NCI-H69 (cell line): ENCODE measurements around the gene ARHGEF1.
"Not testable (repeated sequence)": the region's sequence is repeated elsewhere in the genome, so short reads cannot be mapped to it uniquely, and the experiment has no call there.

Source experiments
- DNase-seq: peaks from one replicate; lab custom pipeline; 2025; lab: John Stamatoyannopoulos, UW

The ARHGEF1 gene

DNA sequence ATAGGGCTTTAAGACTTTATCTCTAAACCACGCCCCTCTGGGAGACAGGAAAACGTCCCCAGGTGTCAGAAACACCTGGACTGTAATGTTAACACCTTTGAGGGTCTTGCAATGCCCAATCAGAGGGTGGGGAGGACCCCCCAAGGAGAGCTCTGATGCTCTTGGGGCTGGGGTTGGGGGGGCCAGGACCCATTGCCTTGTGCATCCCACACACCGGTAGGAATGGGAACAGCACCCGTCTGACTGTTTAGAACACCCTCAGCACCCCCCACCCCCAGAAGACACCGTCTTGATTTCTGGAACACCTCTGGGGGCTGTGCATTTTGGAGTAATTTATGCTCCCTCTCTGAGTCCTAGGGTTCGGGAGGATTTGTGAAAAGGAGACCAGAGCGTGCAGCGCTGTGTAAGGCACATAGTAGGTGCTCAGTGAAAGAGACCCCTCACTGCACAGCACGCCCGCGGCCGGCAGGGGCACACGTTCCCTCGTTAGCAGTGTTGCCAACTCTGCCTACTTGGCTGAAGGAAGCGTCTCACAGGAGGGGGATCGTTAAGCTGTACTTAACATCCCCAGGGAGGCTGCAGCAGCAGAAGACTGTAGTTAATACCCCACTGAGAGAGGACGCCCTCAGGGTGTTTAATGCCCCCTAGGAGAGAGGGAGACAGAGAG, 48.1 kb downstream of the ARHGEF1 start:
- peak; percentile 96 for DNase-seq

DNA sequence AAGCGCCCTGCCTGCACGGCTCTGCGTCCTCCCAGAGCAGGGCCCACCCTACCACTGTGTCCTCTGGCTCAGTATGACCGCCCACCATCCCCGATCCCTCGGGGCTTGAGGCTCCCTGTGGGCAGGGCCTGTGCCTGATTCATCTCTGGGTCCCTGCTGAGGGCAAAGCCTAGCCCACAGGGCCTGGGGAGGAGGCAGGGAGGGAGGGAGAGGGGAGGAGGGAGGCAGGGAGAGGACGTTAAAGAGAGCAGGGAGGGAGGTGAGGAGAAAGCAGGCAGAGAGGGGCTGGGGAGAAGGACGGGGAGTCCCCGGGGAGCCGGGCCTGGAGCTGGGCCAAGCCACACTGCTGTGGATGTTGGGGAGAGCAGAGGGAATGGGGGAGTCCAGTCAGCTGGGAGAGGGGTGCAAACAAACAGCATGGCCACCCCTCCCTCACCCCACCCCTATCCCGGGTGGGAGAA, 49.3 kb downstream of the ARHGEF1 start:
- peak; percentile 81 for DNase-seq

DNA sequence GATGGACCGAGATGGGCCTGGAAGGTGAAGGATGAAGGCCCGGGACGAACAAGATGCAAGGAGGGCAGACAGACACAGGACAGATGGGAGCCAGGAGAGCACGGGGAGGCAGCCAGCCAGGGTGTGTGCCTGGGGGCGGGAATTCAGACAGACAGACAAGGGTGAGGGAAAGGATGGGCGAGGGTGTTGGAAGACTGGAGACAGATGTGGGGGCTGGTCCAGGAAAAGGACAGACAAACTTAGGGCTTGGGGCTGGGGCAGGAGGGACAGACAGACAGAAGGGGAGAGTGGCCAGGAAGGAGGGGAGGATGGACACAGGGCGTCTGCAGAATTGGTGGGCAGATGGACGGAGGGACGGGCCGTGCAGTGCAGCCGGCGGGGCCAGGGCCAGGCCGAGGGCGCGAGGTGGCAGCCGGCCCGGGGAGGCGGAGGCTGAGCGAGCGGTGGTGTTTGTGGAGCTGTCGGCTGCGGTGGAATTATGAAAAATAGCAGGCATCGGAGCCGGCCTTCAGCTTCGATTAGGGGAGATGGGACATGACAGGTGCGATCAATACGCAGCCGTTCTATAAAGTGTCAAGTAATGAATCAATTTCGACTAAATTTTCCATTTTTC, 49.8 kb downstream of the ARHGEF1 start:
- DNase-seq = peak; percentile 82

DNA sequence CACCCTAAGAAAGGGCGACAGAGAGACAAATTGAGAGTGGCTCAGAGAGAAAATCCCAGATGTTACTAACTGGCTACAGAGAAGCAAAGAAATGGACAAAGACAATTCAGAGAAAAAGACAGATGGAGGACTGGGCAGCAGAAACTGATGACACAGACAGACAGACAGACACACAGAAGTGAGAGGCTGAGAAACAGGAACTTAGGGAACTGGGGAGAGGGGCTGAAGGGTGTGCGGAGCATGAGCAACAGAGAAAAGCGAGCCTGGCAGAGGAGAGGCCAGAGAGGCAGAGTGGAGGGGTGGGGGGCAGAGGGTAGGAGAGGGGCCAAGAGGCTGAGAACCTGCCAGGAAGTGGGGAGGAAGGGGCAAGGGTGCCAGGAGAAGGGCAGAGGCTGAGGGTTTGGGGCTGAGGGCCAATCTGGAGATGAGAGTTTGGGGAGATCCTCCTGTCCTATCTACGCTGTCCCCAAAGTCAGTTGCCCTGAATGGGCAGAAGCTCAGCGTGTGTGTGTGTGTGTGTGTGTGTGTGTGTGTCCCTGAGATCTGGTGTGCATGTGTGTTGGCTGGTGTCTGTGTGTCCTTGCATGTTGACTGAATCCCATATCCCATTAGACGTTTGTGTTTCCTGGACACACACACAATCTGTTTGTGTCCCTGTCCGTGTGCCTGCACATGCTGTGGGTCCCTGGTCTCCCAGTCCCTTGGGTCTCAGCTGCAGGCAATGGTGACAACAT, 50.9 kb downstream of the ARHGEF1 start:
- peak; percentile 25 for DNase-seq

DNA sequence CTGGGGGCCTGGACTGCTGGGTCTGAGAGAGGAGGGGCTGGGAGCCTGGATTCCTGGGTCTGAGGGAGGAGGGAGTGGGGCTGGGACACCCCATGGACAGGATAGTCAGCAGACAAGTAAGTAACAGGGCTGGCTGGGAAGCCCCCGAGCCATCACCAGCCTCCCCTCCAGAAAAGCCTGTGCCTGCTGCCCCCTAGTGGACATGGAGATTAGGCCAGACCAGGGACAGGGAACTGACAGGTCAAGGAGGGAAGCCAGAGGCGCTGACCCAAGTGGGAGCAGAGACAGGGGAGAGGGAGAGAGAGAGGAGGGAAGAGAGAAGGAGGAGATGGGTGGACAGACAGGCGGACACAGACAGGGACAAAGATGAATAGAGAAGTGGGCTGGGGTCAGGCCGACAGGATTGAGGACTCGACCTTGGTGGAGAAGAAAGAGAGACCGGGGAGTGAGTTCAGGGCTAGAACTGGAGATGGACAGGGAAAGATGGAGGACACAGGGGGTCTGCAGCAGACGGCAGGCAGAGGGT, 51.9 kb downstream of the ARHGEF1 start:
- peak; percentile 80 for DNase-seq

DNA sequence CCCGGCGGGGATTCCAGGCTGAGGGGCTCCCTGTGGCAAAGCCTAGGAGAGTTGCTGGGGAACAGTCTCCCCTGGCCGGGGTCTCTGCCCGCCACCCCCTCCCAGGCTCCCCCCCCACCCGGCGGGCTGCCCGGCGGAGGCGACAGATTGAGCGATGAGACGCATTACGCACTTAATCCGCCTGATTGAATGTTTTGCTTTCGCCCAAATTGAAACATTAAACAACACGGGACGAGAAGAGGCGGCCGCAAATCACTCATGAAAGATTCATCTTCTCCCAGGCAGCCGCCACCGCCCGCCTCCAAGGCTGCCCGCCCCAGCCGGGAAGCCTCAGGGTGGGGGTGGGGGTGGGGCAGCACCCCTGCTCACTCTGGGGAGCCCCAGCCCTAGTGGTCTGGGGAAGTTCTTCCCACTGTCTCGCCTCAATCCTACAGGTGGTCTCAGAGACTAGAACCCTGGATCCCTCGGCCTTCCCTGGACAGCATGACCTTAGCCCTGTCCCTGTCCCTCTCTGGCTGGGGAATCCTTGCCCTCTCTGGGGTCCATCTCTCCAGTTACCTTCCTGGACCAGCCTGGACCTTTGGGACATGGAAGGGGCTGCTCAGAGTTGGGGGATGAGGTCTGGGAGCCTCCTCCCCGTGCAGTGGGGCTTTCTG, 52.9 kb downstream of the ARHGEF1 start:
- DNase-seq = peak; percentile 45

DNA sequence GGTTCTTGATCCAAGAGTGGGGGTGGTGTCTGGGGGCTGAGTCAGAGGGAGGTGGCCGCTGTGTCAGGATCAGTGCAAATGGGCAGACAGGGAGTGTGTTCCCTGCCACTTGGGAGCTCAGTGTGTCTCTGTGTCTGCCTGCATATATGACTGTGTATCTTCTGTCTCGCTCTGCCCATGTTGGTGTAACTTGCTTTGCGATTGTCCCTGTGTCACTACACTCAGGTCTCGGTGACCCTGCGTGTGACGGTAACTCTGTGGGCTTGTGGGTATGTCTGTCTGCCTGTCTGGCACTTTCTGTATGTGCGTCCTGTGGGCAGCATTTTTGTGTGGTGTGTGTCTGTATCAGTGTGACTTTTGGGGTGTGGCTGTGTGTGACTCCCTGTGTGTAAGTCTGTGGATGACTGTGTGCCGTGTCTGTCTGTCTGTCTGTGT, 53.4 kb downstream of the ARHGEF1 start:
- DNase-seq = no peak

DNA sequence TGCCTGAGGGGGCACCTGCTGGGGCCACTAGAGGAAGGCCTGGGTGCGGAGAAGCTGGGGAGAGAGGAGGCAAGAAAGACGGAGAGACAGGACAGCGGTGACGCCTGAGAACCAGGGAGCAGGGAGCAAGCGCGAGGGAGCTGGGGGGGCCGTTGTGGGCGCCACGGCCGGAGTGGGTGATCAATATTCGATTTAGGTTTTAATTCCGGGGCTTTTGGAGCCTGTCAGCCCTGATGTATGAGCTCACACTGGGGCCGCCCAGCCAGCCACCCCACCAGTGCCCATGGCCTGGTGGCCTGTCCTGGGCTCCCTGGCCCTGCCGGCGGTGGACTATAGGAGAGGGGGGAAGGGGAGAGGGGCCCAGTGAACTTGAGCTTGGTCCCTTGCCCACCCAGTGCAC, 54.0 kb downstream of the ARHGEF1 start:
- DNase-seq = no peak

DNA sequence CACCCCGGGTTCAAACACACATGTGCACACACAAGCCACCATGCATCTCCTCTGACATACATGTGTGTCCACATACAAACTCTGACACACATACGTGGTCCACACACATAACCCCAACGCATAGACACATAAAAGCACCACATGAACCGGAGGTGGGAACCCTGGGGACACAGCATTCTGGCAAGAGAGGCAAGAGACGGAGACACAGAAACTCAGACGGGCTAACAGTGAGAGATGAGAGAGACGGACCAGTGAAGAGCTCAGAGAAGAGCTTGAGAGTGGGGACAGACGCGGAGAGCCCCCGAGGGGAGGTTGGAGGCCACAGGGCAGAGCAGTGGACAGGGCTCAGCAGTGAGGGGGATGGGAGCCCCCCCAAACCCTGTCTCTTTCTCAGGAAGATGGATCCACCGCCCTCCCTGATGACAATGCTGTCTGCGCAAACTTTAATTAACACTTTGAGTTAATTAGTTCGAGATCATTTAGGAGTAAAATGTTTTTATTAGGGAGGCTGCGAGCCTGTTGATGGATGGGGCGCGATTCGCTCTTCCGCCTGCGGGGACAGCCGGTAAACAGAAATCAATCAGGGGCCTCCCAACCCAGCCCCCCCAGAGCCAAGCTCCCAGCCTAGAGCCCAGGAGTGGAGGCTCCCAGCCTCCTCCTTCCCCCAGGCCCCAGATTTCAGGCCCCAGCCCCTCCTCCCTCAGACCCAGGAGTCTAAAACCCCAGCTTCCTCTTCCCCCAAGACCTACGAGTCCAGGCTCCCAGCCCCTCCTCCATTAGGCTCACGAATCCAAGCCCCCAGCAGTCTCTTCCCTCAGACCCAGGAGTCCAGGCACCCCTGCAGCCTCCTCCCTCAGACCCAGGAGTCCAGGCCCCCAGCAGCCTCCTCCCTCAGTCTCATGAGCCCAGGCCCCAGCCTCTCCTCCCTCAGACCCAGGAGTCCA, 54.8 kb downstream of the ARHGEF1 start:
- DNase-seq = peak; percentile 61

DNA sequence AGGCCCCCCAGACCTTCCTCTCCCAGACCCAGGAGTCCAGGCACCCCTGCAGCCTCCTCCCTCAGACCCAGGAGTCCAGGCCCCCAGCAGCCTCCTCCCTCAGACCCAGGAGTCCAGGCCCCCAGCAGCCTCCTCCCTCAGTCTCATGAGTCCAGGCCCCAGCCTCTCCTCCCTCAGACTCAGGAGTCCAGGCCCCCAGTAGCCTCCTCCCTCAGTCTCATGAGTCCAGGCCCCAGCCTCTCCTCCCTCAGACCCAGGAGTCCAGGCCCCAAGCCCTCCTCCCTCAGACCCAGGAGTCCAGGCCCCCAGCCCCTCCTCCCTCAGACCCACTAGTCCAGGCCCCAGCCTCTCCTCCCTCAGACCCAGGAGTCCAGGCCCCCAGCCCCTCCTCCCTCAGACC, 56.2 kb downstream of the ARHGEF1 start:
- DNase-seq = not testable (repeated sequence)

DNA sequence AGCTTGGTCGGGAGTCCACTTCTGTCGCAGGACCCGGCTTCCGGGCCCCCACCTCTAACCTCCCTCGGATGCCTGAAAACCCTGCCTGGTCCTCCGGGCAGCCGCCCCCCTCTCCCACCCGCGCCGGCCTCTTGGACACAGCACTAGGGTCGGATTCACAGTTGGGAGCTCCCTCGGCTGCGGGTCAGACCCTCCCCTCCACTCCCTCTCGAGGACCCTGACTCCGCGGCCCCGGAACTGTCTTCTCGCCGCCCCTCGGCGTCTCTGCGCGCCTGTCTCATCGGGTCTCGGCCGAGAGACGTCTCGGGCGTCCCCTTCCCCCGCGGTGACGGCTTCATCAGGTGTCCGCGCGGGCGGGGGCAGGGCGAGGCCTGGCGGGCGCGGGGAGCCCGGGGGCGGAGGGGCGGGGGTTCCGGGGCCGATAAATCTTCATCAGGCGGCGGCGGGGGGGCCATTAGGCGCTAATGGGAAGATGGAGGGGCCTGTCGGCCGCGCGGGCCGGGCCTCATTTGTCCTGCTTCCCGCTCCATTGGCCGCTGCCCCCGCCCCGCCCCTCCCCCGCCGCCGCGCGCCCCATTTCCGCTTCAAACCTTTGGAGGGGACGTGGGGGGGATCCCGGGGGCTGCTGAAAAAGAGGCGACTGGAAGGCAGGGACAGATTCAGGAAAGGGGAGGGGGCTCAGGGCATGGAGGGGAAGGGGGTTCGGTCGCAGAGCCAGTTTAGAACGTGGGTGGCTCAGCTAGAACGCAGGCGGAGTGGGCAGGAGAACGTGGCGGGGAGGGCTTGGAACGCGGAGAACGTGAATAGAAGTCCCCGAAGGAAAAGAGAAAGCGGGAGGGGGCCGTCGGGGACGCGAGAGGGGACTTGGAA, 57.1 kb downstream of the ARHGEF1 start:
- DNase-seq = peak; percentile 85

DNA sequence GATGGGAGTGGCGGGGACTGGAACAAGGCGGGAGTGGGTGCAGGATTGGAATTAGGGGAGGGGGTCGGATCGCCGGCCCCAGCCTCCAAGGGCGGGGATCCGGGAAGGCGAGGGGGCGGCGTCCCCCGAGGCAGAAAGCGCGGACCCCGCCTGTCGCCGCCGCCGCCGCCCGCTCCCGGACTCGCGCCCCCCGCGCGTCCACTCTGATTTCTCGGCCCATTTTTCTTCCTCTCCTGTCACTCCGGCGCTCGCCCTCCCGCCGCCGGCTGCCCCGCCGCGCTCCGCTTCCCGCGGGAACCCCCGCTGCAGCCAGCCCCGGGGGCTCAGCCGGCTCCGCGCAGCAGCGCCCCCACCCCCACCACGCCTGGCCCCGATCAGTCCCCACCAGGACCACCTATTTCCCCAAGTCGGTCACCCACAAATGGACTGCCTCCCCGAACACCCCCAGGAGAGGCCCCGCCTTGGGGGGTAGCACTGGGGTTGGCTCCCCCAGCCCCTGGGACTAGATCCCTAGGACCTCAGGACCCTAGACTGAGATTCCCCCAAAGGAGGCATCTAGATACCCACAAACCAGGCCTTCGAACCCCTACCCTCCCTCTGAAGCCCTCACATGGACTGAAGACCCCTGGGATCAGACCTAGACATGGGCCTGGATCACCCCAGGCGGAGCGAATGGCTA, 57.9 kb downstream of the ARHGEF1 start:
- peak; percentile 68 for DNase-seq

DNA sequence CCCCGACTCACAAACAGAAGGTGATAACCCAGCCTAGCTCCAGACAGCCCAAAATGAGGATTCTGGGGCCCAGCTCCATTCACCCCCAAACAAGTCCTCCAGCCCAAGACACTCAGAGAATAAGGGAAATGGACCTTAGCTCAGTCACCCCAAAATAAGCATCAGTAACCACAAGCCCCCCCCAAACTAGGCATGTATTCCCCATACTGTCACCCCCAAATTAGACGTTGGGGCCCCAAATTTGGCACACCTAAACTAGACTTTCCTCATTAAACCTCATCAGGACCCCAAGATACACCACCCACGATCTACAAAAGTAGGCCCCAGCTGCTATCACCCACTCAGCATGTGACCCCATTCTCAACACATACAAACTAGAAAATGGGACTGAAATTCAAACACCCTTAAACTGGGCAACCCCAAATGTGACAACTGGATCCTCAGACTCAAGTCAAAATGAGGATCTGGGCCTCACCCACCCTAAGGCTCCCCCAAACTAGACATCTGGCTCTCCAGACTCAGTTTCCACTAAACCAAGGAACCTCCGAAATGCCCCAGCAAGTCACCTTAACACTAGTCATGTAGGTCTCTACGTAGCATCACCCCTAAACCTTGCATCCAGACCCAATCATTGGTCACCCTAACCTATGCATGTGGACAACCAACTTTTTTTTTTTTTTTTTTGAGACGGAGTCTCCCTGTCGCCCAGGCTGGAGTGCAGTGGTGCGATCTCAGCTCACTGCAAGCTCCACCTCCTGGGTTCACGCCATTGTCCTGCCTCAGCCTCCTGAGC, 58.6 kb downstream of the ARHGEF1 start:
- DNase-seq = no peak

DNA sequence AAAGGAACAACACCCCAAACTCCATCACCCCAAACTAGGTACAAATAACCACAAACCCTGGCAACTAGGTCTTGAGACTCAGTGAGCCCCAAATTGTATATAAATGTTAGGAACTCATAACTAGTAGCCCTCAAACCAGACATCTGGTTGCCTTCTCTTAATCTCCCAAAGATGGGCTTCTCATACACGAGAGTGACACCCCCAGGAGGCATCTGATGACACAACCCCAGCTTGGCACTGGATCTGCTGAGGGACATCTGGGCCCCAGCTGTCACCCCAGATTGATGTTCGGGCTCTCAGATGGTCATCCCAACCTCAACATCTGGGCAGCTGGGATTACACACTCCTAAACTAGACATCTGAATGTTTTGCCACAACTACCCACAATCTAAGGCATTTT, 61.4 kb downstream of the ARHGEF1 start:
- DNase-seq = no peak

DNA sequence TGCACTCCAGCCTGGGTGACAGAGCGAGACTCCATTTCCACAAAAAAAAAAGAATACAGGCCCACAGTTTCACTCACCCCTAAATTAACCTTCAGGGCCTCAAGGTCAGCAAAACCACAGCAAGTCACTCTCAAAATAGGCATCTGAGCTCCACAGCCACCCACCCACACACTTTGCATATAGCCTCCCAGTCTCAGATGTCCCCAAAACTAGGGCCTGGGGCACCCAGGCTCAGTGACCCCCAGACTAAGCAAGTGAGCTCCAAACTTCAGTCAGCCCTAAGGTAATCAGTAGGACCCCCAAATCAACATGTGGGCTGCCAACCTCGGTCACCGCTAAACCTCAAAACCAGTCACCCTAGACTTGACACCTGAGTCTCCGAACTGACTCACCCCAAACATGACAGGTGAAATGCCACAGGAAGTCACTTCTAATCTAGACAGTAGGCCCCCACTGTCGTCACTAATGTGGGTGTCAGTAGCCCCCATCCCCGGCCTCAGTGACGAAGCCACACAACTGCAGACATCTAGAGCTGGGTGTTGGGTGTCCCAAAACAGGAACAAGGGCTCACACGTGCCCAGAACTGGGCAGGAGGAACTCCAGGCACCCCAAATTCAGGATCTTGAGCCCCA, 62.3 kb downstream of the ARHGEF1 start:
- no peak for DNase-seq

DNA sequence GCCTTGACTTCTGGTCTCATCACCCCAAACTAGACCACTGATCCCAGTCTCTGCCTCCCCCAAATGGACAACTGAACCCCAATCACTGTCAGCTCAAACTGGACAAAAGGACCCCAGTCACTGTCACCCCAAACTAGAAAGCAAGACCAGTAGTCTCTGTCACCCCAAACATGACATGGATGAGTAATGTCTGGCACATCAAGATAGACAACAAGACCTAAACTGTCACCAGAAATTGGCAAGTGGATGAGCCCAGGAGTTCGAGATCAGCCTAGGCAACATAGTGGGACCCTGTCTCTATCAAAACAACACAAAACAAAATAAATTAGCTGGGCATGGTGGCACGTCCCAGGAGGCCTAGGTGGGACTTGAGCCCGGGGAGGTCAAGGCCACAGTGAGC, 64.1 kb downstream of the ARHGEF1 start:
- no peak for DNase-seq

DNA sequence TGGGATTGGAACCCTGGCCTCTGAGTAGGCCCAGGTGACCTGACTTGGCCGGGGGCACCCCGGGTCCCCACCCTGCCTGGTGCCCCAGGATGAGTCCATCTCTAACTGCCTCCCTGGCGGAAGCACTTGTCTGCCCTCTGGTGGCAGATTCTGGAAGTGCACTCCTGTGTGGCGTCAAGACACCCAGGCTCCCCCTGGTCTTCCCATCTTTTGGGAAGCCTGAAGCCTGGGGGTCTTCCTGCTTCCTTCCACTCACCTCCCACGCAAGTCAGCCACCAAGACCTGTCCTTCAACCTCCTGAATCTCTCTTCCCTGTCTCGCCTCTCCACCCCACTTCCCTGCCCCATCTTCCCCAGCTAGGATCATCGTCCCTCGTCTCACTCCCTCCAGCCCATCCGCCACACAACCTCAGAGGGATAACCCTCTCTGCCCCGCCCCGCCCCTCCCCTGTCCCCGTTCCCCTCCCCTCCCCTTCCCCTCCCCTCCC, 68.7 kb downstream of the ARHGEF1 start:
- peak; percentile 81 for DNase-seq

DNA sequence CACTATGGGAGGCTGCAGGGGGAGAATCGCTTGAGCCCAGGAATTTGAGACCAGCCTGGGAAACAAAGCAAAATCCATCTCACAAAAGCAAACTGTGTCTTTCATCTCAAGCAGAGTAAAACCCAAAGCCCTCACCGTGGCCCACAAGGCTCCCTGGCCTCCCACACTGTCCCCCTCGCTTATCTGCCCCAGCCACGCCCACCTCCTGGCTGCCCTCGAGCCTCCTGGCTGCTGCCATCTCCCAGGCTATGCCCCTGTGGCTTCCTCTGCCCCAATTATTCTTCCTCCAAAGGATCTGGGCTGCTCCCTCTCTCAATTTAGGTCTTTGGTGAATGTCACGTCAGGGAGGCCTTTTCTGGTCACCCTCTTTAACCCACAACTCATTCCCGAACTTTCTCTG, 72.5 kb downstream of the ARHGEF1 start:
- no peak for DNase-seq
